ENCODE measurements around the gene RIMS1. TPM values are rescaled to one million over a fixed set of nuclear protein-coding genes. Genes with fewer than 3 reads are reported as not detected.

RIMS1 gene
- total RNA-seq, 1 experiment from 2014 or later, result 1.1 TPM

- no peak overlapping the region for H3K4me3 Mint-ChIP-seq
- no peaks in the 10 kb centered on the region for H3K36me3 Mint-ChIP-seq
- H3K27ac Mint-ChIP-seq, result no peak overlapping the region
- no peaks in the 10 kb centered on the region for H3K27me3 Mint-ChIP-seq (ENCODE audit: low read depth)
- DNase-seq (ENCODE audit: low spot score) (no peak), ATAC-seq (no peak)
- H3K4me1 Mint-ChIP-seq, result peaks cover 12% of the 10 kb centered on the region
- ChIA-PET POLR2A (no interaction called here), CTCF (no interaction called here)
- H3K9me3 Mint-ChIP-seq, result no peaks in the 10 kb centered on the region
- no peak for TF ChIP-seq USF1 (CRISPR knock-in tag; IDR thresholded peaks at IDR 0.05)
- TF ChIP-seq JAZF1 (CRISPR knock-in tag; IDR thresholded peaks at IDR 0.05), result no peak
- TF ChIP-seq ZSCAN18 (CRISPR knock-in tag; IDR thresholded peaks at IDR 0.05), result no peak
- TF ChIP-seq USF2 (CRISPR knock-in tag; IDR thresholded peaks at IDR 0.05), result no peak
- no peak for TF ChIP-seq FOXP1 (CRISPR knock-in tag; IDR thresholded peaks at IDR 0.05; ENCODE audit: borderline replicate concordance)
- TF ChIP-seq E2F5 (CRISPR knock-in tag; IDR thresholded peaks at IDR 0.05), result no peak
- no peak for TF ChIP-seq ZNF671 (CRISPR knock-in tag; IDR thresholded peaks at IDR 0.05)
- no peak for TF ChIP-seq CBFB (CRISPR knock-in tag; IDR thresholded peaks at IDR 0.05; ENCODE audit: low read depth)
- TF ChIP-seq PREB (CRISPR knock-in tag; IDR thresholded peaks at IDR 0.05; ENCODE audit: borderline replicate concordance), result no peak
Measured at GRCh38 chr6:72064399-72064975, 178.1 kb downstream of the RIMS1 start.

GRCh38 chr6:72078096-72078495, 191.7 kb downstream of the RIMS1 start:
- no peaks in the 10 kb centered on the region for H3K27me3 Mint-ChIP-seq (ENCODE audit: low read depth)
- H3K4me3 Mint-ChIP-seq, result no peak overlapping the region
- ATAC-seq, result no peak
- DNase-seq (ENCODE audit: low spot score), result no peak
- H3K27ac Mint-ChIP-seq, result no peak overlapping the region
- no peaks in the 10 kb centered on the region for H3K9me3 Mint-ChIP-seq
- POLR2A ChIA-PET, result no interaction called here
- CTCF ChIA-PET, result interaction anchor here (0.6 kb wide), 1 partner anchor 549 kb away, joined by 3 read pairs; no protein-coding TSS in a partner anchor
- no peak for TF ChIP-seq TCF7 (CRISPR knock-in tag; IDR thresholded peaks at IDR 0.05; ENCODE audit: low read depth)
- TF ChIP-seq JAZF1 (CRISPR knock-in tag; IDR thresholded peaks at IDR 0.05), result no peak
- no peak for TF ChIP-seq ZNF138 (CRISPR knock-in tag; conservative IDR thresholded peaks at IDR 0.05)
- TF ChIP-seq E2F4 (CRISPR knock-in tag; IDR thresholded peaks at IDR 0.05; ENCODE audit: borderline replicate concordance, low read depth), result no peak
- TF ChIP-seq ATF3 (CRISPR knock-in tag; conservative IDR thresholded peaks at IDR 0.05), result no peak
- TF ChIP-seq SP1 (CRISPR knock-in tag; conservative IDR thresholded peaks at IDR 0.05), result no peak
- TF ChIP-seq FOXK1 (CRISPR knock-in tag; IDR thresholded peaks at IDR 0.05), result no peak
- TF ChIP-seq HMGA2 (CRISPR knock-in tag; IDR thresholded peaks at IDR 0.05), result no peak
- H3K4me1 Mint-ChIP-seq, result peaks cover 19% of the 10 kb centered on the region
- H3K36me3 Mint-ChIP-seq, result no peaks in the 10 kb centered on the region

Measured in WTC11 (cell line).